GM21526 (cell line): ENCODE data around the gene DYNC1I2.
"Not testable (repeated sequence)": the region's sequence is repeated elsewhere in the genome, so short reads cannot be mapped to it uniquely, and the experiment has no call there.

Experiments
- ATAC-seq: cut with Tn5 transposase; IDR thresholded peaks from one replicate; pipeline ENCODE4 v1.9.1; 2021; ENCODE audit warnings: moderate library complexity; ENCODE audit not compliant: unreplicated experiment, low FRiP score

Gene DYNC1I2

GRCh38 chr2:171711351-171711750 is 24.1 kb downstream of the DYNC1I2 start:
- ATAC-seq, result no peak

GRCh38 chr2:171712051-171712450 is 24.8 kb downstream of the DYNC1I2 start:
- no peak for ATAC-seq

GRCh38 chr2:171718720-171719119 is 31.5 kb downstream of the DYNC1I2 start:
- no peak for ATAC-seq

GRCh38 chr2:171719660-171720059 is 32.4 kb downstream of the DYNC1I2 start:
- no peak for ATAC-seq

- ATAC-seq, result no peak
Observed at GRCh38 chr2:171723716-171724683, 36.7 kb downstream of the DYNC1I2 start.

- ATAC-seq, result no peak
Observed at GRCh38 chr2:171726847-171727450, 39.7 kb downstream of the DYNC1I2 start.

GRCh38 chr2:171728989-171729951 is 42.0 kb downstream of the DYNC1I2 start:
- ATAC-seq, result no peak

GRCh38 chr2:171729952-171730317 is 42.7 kb downstream of the DYNC1I2 start:
- ATAC-seq, result no peak

GRCh38 chr2:171735991-171736710 is 48.9 kb downstream of the DYNC1I2 start:
- ATAC-seq, result no peak

GRCh38 chr2:171741189-171741588 is 53.9 kb downstream of the DYNC1I2 start:
- ATAC-seq, result no peak

GRCh38 chr2:171742760-171743159 is 55.5 kb downstream of the DYNC1I2 start:
- ATAC-seq, result no peak

GRCh38 chr2:171745141-171745540 is 57.9 kb downstream of the DYNC1I2 start:
- no peak for ATAC-seq

- ATAC-seq, result no peak
Observed at GRCh38 chr2:171745806-171746205, 58.5 kb downstream of the DYNC1I2 start.

GRCh38 chr2:171747371-171747770 is 60.1 kb downstream of the DYNC1I2 start:
- ATAC-seq, result no peak

- ATAC-seq, result no peak
Observed at GRCh38 chr2:171754254-171754939, 67.1 kb downstream of the DYNC1I2 start.

GRCh38 chr2:171758762-171759161 is 71.5 kb downstream of the DYNC1I2 start:
- ATAC-seq, result not testable (repeated sequence)

- not testable (repeated sequence) for ATAC-seq
Observed at GRCh38 chr2:171761176-171761575, 73.9 kb downstream of the DYNC1I2 start.

- ATAC-seq, result no peak
Observed at GRCh38 chr2:171762879-171763573, 75.8 kb downstream of the DYNC1I2 start.

GRCh38 chr2:171763602-171764001 is 76.3 kb downstream of the DYNC1I2 start:
- no peak for ATAC-seq
